ENCODE measurements around the gene RHBDD1. TPM values are rescaled to one million over a fixed set of nuclear protein-coding genes. Genes with fewer than 3 reads are reported as not detected.

RHBDD1 gene
- total and polyA plus RNA-seq, 4 donors = 8.5 to 45.8 (median 16.1) TPM

- DNase-seq (ENCODE audit: low spot score) = no peak
- TF ChIP-seq HNF4A (conservative IDR thresholded peaks at IDR 0.05) = no peak
- no peak for TF ChIP-seq JUND (IDR thresholded peaks at IDR 0.05)
- no peak for TF ChIP-seq MAX (IDR thresholded peaks at IDR 0.05)
- no peak for TF ChIP-seq ZBTB33 (IDR thresholded peaks at IDR 0.05)
- TF ChIP-seq ATF3 (IDR thresholded peaks at IDR 0.05) = no peak
- no peak for TF ChIP-seq SP1 (IDR thresholded peaks at IDR 0.05)
- no peak for TF ChIP-seq GABPA (IDR thresholded peaks at IDR 0.05 in 1 of 2, conservative IDR thresholded peaks at IDR 0.05 in 1 of 2)
- no peak for TF ChIP-seq REST (IDR thresholded peaks at IDR 0.05)
- TF ChIP-seq YY1 (IDR thresholded peaks at IDR 0.05) = no peak
- no peak for TF ChIP-seq FOXA2 (IDR thresholded peaks at IDR 0.05)
- TF ChIP-seq NR2F2 (IDR thresholded peaks at IDR 0.05) = no peak
- Histone ChIP-seq H3K27me3 (ENCODE audit: control insufficient read depth in 4 of 4, insufficient read depth in 4 of 4, low read length in 3 of 4) (no peaks in the 10 kb centered on the region), H3K27ac (ENCODE audit: low read depth in 1 of 2, low read length in 2 of 2) (no peak overlapping the region), H3K9me3 (ENCODE audit: control insufficient read depth in 4 of 4, low read length in 3 of 4) (no peaks in the 10 kb centered on the region), H3K4me3 (ENCODE audit: low read depth in 1 of 3, low read length in 3 of 3) (no peak overlapping the region), H3K4me1 (ENCODE audit: control insufficient read depth in 4 of 4, insufficient read depth in 4 of 4, low read length in 3 of 4) (no peaks in the 10 kb centered on the region), H3K36me3 (ENCODE audit: control insufficient read depth in 4 of 4, insufficient read depth in 3 of 4, low read depth in 1 of 4, low read length in 3 of 4) (peaks cover 0 to 4% (median 2%) of the 10 kb centered on the region in 4 donors), H3K9ac (ENCODE audit: low read depth in 1 of 2, low read length in 2 of 2) (no peak overlapping the region)
- WGBS = 96% methylated on average over 4 of the region's 4 CpGs
Observed at GRCh38 chr2:226906163-226906693, 70.4 kb downstream of the RHBDD1 start.

GRCh38 chr2:226909126-226909525, 73.3 kb downstream of the RHBDD1 start:
- no peak for DNase-seq (ENCODE audit: low spot score)
- H3K27me3 ChIP-seq (ENCODE audit: control insufficient read depth in 4 of 4, insufficient read depth in 4 of 4, low read length in 3 of 4) = no peaks in the 10 kb centered on the region
- 86% methylated on average over 3 of the region's 3 CpGs for WGBS

More at GRCh38 chr2:226909126-226909525, 73.3 kb downstream of the RHBDD1 start:
- H3K4me1 ChIP-seq (ENCODE audit: control insufficient read depth in 4 of 4, insufficient read depth in 4 of 4, low read length in 3 of 4) = no peaks in the 10 kb centered on the region
- H3K9me3 ChIP-seq (ENCODE audit: control insufficient read depth in 4 of 4, low read length in 3 of 4) = no peaks in the 10 kb centered on the region
- no peak overlapping the region for H3K27ac ChIP-seq (ENCODE audit: low read depth in 1 of 2, low read length in 2 of 2)
- peaks cover 0 to 4% (median 2%) of the 10 kb centered on the region in 4 donors for H3K36me3 ChIP-seq (ENCODE audit: control insufficient read depth in 4 of 4, insufficient read depth in 3 of 4, low read depth in 1 of 4, low read length in 3 of 4)
- TF ChIP-seq GABPA (IDR thresholded peaks at IDR 0.05 in 1 of 2, conservative IDR thresholded peaks at IDR 0.05 in 1 of 2) = no peak
- TF ChIP-seq HNF4A (conservative IDR thresholded peaks at IDR 0.05) = no peak
- no peak for TF ChIP-seq RXRA (IDR thresholded peaks at IDR 0.05)
- TF ChIP-seq FOXA1 (IDR thresholded peaks at IDR 0.05) = no peak
- no peak for TF ChIP-seq ZBTB33 (IDR thresholded peaks at IDR 0.05)
- no peak overlapping the region for H3K9ac ChIP-seq (ENCODE audit: low read depth in 1 of 2, low read length in 2 of 2)
- H3K4me3 ChIP-seq (ENCODE audit: low read depth in 1 of 3, low read length in 3 of 3) = no peak overlapping the region

All from liver (tissue), 9 donors.